GM18505 (cell line): ENCODE measurements around the gene KRT76.

Experiments
- ATAC-seq: cut with Tn5 transposase; IDR thresholded peaks from one replicate; pipeline ENCODE4 v1.9.1; 2021; ENCODE audit not compliant: unreplicated experiment
- POLR2A ChIP-seq: IDR thresholded peaks from 4 replicates; pipeline ENCODE4 v1.6.1; 2011; ENCODE audit warnings: borderline replicate concordance; ENCODE audit not compliant: insufficient read depth, insufficient read length; ENCODE audit errors: extremely low read depth

The KRT76 gene

GRCh38 chr12:52744493-52745156, 32.5 kb downstream of the KRT76 start:
- ATAC-seq, result no peak

GRCh38 chr12:52742822-52743457, 34.2 kb downstream of the KRT76 start:
- ATAC-seq, result no peak
- no peak for TF ChIP-seq POLR2A

More at GRCh38 chr12:52744493-52745156, 32.5 kb downstream of the KRT76 start:
- no peak for TF ChIP-seq POLR2A

GRCh38 chr12:52742196-52742580, 35.0 kb downstream of the KRT76 start:
- ATAC-seq, result no peak
- no peak for TF ChIP-seq POLR2A

DNA sequence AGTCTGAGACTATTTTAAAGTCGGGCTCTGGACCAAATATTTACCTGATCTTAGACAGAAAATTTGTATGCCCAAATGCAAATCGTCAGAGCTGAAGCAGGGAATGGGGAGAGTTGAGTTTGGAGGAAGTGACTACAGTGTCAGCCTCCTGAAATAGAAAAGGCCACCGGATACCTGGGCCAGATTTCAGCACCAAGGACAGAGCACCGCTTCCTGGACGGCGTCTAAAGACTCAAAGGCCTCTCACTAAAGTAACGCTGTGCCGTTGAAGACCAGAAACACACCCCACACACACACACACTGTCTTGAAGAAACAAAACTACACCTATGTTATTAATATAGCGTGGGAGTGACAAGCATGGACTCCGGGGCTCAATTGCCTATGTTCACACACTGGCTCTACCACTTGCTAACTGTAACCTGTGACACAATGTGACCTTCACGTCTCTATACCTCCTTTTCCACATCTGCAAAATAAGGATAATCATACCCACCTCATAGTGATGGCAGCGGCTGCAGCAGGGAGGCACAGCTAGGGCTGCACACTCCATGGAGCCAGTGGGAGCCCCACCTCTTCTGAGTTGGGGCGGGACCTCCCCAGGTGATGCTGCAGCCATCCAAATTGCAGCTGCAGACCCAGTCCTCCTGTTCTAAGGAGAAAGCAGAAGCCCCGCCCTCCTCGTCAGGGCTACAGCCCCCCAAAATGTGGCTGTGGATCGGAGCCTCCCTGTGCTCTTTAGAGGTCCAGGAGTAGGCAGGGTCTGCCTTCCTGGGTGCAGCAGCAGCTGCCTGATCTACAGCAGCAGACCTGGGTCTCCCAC, 35.6 kb downstream of the KRT76 start:
- ATAC-seq, result no peak
- no peak for TF ChIP-seq POLR2A

- no peak for ATAC-seq
- no peak for TF ChIP-seq POLR2A
These were observed 36.6 kb downstream of the KRT76 start for GRCh38 chr12:52740584-52740983.

DNA sequence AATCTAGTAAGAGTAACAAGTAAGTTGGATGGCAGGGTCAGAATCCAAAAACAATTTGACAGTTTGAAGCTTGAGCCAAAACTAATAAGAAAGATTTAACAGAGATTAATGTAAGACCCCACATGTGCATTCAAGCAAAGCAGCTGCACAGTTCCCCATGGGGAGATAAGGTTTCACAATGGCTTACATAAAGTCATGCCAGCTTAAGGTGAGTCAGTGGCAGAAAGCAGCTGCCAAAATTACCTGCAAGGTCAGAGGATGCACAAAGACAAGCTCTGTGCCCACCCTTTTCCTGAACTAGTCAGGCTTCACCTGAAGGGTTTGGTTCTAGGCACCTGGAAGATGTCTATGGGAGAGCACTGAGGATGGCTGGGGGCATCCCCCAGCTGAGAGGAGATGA, 37.2 kb downstream of the KRT76 start:
- no peak for ATAC-seq
- TF ChIP-seq POLR2A, result no peak

DNA sequence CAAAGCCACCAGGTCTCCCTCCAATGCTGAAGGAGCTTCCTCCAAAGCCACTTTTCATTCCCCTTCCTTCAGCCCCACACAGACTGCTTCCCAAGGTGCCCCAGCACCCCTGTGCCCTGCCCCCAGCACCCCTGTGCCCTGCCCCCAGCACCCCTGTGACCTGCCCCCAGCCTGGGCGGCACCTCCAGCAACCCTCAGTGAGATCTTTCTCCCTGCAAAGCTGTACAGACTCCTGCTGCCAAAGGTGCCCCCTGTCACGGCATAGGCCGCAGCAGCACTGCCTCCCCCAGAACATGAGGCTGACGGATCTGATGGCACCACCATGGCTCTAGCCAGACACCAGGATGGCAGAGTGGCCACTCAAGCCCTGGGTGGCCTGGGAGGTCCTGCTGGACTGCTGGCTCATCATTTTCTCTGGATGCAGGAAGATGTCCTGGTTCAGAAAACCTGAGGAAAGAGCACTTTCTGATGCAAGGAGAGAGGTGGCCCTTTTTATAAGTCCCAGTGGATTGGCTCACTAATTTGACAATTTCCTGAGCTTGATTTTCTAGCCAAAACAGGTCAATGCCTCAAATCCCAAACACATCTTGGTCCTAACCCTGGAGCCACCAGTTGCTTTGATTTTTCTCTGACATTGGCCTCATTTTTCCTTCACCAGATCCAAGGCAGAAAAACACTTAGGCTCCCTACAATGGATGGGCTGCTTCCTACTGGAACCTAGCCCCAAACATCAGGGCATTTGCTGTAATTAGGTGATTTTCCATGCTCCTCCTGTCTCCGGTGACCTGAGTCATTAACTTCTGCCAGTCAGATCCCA, 41.1 kb downstream of the KRT76 start:
- no peak for TF ChIP-seq POLR2A
- no peak for ATAC-seq

- TF ChIP-seq POLR2A, result no peak
- ATAC-seq, result no peak
These were observed 42.0 kb downstream of the KRT76 start for GRCh38 chr12:52735106-52735505.

- TF ChIP-seq POLR2A, result no peak
- ATAC-seq, result no peak
These were observed 46.4 kb downstream of the KRT76 start for GRCh38 chr12:52730793-52731192.

- no peak for TF ChIP-seq POLR2A
These were observed 46.8 kb downstream of the KRT76 start for GRCh38 chr12:52730383-52730782.

DNA sequence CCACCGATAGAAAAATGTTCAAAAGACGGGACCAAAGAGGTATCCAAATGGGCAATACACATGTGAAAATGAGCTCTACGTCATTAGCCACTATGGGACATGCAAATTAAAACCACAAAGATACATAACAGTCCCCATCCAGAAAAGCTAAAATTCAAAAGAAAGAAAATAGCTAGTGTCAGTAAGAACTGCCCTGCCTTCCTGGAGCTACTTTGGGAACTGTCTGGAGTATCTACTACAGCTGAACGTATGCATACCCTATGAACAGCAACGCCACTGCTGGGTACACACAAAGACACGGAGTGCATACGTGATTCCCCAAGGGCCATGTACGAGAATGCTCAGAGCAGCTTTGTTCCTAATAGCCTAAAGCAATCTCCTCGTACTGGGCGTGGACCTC, 48.0 kb downstream of the KRT76 start:
- ATAC-seq, result no peak

More at GRCh38 chr12:52730383-52730782, 46.8 kb downstream of the KRT76 start:
- ATAC-seq, result no peak

GRCh38 chr12:52728374-52728773, 48.8 kb downstream of the KRT76 start:
- no peak for ATAC-seq
- no peak for TF ChIP-seq POLR2A

More for the DNA sequence above, 48.0 kb downstream of the KRT76 start:
- TF ChIP-seq POLR2A, result no peak

- ATAC-seq, result no peak
- no peak for TF ChIP-seq POLR2A
These were observed 50.1 kb downstream of the KRT76 start for GRCh38 chr12:52727037-52727436.
